GM21723 (cell line): ENCODE data around the gene TM9SF4.
"Not testable (repeated sequence)": the region's sequence is repeated elsewhere in the genome, so short reads cannot be mapped to it uniquely, and the experiment has no call there.

Experiments used
- ATAC-seq: cut with Tn5 transposase; IDR thresholded peaks from one replicate; pipeline ENCODE4 v1.9.1; 2021; ENCODE audit warnings: mild to moderate bottlenecking, moderate library complexity; ENCODE audit not compliant: unreplicated experiment

The TM9SF4 gene

DNA sequence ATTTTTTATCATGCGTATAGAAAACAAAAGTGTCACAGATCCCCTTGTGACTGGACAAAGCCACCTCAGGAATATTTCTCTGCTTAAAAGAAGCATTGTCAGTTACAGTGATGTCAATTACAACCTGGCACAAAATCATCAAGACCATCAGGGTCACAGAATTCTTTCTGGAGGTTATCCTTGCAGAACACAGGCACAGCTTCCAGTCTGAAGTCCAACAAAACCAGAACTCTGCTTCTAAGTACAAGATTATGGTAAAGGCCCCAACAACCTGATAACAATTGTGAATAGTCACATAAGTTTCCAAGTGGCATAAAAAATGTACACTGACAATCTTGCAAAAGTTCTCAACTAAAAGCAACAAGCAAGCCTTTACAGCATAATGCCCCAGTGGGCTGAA is 77.0 kb downstream of the TM9SF4 start:
- ATAC-seq: no peak

GRCh38 chr20:32188376-32189122 is 79.0 kb downstream of the TM9SF4 start:
- ATAC-seq: no peak

- no peak for ATAC-seq
Observed at GRCh38 chr20:32189123-32189410, 79.6 kb downstream of the TM9SF4 start.

DNA sequence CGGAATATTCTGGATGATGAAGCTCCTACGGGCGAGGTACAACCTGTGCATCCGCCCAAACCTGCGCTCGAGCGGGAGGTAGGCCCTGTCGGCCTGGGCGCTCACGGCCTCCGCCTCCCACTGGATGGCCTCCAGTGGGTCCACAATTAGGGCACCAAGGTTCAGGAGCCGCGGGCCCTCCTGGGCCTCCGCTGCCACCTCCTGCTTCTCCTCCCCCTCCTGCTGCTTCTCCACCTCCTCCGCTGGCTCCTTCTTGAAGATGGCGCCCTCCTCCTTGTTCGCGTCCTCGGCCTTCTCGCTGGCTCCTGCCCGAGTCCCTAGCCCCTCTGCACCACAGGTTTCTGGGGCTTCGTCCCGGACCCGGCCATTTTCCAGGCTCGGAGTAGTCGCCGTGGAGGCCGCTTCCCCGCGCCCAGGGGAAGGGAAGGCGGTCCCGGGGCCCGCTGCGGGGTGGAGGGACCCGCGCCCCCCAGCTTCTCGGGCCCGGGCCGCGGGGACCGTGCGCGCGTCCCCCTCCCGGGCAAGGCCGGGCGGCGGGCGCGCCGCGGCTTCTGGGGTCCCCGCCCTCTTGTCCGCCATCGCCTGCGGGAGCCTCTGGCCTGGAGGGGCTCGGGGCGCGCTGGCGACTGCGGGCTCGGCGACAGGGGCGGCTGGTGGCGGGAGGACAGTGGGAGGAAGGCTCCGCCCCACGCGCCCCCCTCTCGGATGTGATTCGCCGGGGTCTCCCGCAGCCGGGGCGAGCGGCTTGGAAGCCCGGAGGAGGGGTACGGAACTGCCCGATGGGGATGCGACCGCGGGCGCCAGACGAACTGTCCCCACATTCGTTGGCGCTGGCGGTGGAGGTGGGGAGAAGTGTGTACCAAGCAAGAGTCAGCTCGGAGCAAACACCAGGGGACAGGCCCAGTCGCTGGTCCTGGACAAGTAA is 80.4 kb downstream of the TM9SF4 start:
- no peak for ATAC-seq

DNA sequence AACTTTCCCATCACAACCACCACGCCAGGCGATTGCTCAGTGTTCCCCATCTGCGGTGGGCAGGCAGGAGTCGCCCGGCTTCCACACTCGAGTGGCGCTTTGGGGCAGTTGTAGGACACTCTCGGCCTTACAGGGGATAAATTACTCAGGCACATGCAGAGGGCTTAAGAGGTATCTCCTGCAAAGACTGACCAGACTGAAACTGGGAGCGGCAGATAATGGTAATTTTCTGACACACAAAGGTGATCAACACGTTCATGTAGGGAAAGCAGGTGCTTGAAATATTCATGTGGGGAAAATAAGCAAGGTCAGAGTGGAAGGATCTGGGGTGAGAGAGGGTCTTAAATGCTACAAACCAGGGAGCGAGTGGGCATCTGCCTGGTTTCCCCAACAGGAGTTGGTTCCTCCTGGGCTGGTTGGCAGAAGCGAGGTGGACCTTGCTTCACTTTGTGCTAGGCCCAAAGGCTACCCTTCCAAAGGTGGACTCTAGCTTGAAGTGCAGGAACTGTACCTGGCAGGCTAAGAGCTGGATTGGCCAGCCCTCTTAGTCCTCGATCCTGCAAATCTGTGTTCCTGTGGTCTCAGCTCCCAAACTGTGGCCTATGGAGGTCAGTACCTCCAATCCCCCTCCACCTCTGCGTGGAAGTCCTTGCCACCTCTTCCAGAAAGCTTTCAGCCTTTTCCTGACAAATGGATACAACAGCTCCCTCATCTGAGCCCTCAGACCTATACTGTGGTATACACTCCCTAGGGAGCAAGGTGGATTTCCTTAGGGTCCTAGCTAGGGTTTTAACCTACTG is 81.3 kb downstream of the TM9SF4 start:
- ATAC-seq: no peak

GRCh38 chr20:32191422-32191821 is 81.9 kb downstream of the TM9SF4 start:
- ATAC-seq: no peak

GRCh38 chr20:32191873-32192272 is 82.4 kb downstream of the TM9SF4 start:
- ATAC-seq: no peak

DNA sequence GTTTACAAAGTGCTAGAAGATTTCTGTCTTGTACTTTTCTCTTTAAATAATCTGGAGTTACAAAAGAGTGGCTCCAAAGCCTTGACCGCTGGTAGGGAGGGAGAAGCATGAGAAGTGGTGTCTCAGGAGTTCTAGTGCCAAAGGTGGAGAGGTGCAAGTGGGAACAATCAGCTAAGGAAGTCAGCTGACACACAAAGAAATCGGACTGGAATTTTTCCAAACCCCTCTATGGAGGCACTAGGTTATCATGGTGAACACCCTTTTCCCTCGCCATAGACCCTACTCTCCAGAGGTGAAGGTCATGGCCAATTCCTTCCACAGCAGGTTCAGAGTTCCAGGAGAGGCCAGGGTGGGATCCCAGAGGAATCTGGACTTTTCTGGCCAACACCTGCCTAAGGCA is 83.2 kb downstream of the TM9SF4 start:
- no peak for ATAC-seq

- not testable (repeated sequence) for ATAC-seq
Observed at GRCh38 chr20:32193336-32193735, 83.8 kb downstream of the TM9SF4 start.

GRCh38 chr20:32193996-32194395 is 84.5 kb downstream of the TM9SF4 start:
- no peak for ATAC-seq

DNA sequence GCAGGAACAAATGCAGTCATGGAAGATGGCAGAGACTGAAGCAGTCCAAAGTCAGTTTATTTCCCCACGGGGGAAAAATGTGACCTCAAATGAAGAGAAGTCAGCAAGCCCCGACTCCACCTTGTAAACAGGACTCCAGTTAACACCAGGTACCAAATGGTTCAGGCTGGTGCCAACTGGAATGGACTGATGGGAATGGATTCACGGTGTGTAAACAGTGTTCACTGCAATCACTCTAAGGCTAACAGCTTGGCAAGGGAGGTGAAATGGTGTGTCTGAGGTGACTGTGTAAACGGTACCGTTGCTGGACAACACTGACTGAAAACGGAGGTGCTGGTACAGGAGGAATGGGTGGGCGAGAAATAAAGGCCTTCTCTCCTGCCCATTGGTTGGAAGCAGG is 86.1 kb downstream of the TM9SF4 start:
- no peak for ATAC-seq

GRCh38 chr20:32196613-32197012 is 87.1 kb downstream of the TM9SF4 start:
- ATAC-seq: not testable (repeated sequence)

GRCh38 chr20:32197136-32197535 is 87.6 kb downstream of the TM9SF4 start:
- not testable (repeated sequence) for ATAC-seq

- ATAC-seq: no peak
Observed at GRCh38 chr20:32199006-32199405, 89.5 kb downstream of the TM9SF4 start.

GRCh38 chr20:32201296-32201976 is 91.9 kb downstream of the TM9SF4 start:
- no peak for ATAC-seq

DNA sequence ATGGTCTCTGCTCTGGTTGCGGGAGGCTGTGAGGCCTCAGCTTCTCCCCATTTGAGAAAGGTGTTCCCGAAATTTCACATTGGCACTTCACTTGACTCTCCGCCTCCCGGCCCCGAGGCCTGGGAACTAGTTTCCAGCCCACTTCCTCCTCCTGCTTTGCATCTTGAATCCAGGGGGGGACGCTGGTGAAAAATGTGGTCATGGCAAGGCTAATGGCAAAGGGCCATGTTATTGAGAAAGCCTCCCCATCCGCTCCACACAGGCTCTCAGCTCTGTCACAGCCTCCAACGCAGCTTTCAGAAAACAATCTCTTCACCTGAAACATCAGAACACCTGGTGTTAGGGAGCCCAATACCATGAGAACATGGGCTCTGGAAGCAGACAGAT is 92.5 kb downstream of the TM9SF4 start:
- ATAC-seq: no peak

GRCh38 chr20:32203356-32204204 is 94.1 kb downstream of the TM9SF4 start:
- ATAC-seq: no peak

DNA sequence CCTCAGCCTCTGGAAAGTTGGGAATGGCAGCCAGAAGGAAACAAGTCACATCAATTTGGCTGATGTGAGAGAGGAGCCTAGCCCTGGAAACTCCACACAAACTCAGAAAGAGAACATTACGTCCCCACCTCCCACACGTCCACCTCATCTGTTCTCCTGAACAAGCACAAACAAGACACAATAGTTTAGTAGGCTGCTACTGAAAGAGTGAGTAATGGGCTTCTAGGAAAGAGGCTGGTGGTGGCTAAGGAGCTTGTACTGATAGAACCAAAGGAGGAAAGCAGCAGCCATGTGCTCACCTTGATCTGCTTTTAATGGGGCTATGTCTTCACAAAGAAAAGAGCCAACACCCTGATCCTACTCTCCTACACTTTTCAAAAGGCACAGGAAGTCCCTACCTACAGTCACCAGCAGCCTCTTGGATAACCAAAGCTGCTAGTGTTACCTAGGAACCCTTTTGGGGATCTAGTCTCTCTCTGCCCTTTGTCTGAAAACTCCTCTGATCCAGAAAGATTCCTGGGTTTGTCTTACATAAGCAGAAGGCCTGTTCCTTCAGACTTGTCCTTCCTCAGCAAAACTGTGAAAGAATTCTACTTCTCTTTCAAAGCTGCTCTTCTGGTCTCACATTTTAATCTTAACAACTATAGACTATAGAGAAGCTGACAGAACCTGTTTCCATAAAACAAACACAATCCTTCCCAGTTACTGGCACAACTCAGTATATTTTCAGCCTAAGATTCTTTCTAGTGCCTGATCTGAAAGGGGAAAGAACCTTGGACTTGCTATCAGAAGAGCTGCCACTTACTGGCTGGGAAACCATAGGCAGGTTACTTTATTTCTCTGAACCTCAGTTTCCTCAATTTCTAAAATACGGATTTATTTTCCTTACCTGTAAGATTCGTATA is 94.9 kb downstream of the TM9SF4 start:
- no peak for ATAC-seq
